Liver (tissue), 9 donors: ENCODE measurements around the gene EMP1. TPM values are rescaled to one million over a fixed set of nuclear protein-coding genes. Genes with fewer than 3 reads are reported as not detected.

ENCODE experiments used
- DNase-seq: peaks from one replicate; pipeline ENCODE4 v3.0.0-alpha.2; 2017; ENCODE audit warnings: low spot score
- H3K27ac ChIP-seq, 2 donors: one replicate each; pipeline ENCODE4 v1.7.0; 2013; ENCODE audit warnings: inconsistent platforms in 2 of 2, low read length in 2 of 2, control low read depth in 1 of 2, low read depth in 1 of 2, mild to moderate bottlenecking in 1 of 2
- H3K27me3 ChIP-seq, 4 donors: one replicate each; pipeline versions ENCODE4 v1.6.1 to v1.7.0; 2013; ENCODE audit warnings: low read length in 3 of 4, inconsistent platforms in 1 of 4, mild to moderate bottlenecking in 1 of 4, moderate library complexity in 1 of 4; ENCODE audit not compliant: control insufficient read depth in 4 of 4, insufficient read depth in 4 of 4
- H3K36me3 ChIP-seq, 4 donors: one replicate each; pipeline versions ENCODE4 v1.6.1 to v1.7.0; 2013; ENCODE audit warnings: low read length in 3 of 4, mild to moderate bottlenecking in 3 of 4, low read depth in 1 of 4, moderate library complexity in 1 of 4; ENCODE audit not compliant: control insufficient read depth in 4 of 4, insufficient read depth in 3 of 4
- H3K4me1 ChIP-seq, 4 donors: one replicate each; pipeline versions ENCODE4 v1.6.1 to v1.7.0; 2013; ENCODE audit warnings: low read length in 3 of 4, mild to moderate bottlenecking in 3 of 4, moderate library complexity in 1 of 4; ENCODE audit not compliant: control insufficient read depth in 4 of 4, insufficient read depth in 4 of 4
- H3K4me3 ChIP-seq, 3 donors: one replicate each; pipeline versions ENCODE4 v1.6.1 to v1.7.0; 2013; ENCODE audit warnings: low read length in 3 of 3, control low read depth in 1 of 3, low read depth in 1 of 3, mild to moderate bottlenecking in 1 of 3
- H3K9ac ChIP-seq, 2 donors: one replicate each; pipeline ENCODE4 v1.7.0; 2013; ENCODE audit warnings: low read length in 2 of 2, mild to moderate bottlenecking in 2 of 2, moderate library complexity in 2 of 2, control low read depth in 1 of 2, low read depth in 1 of 2
- H3K9me3 ChIP-seq, 4 donors: one replicate each; pipeline versions ENCODE4 v1.6.1 to v1.7.0; 2013; ENCODE audit warnings: low read length in 3 of 4; ENCODE audit not compliant: control insufficient read depth in 4 of 4
- EGR1 ChIP-seq, 2 donors: IDR thresholded peaks; 2 replicates each; pipeline ENCODE4 v1.6.1; 2016 to 2018; ENCODE audit warnings: antibody characterized with exemption in 2 of 2, low read depth in 2 of 2
- FOXA2 ChIP-seq: IDR thresholded peaks from 2 replicates; pipeline ENCODE4 v1.6.1; 2016; ENCODE audit warnings: antibody characterized with exemption
- GABPA ChIP-seq, 2 donors: IDR thresholded peaks in 1 of 2; conservative IDR thresholded peaks in 1 of 2; 2 replicates each; pipeline ENCODE4 v1.6.1; 2016; ENCODE audit warnings: antibody characterized with exemption in 2 of 2, mild to moderate bottlenecking in 1 of 2, moderate library complexity in 1 of 2
- HNF4A ChIP-seq, 2 donors: conservative IDR thresholded peaks; 2 replicates each; pipeline ENCODE4 v1.6.1; 2016; ENCODE audit warnings: antibody characterized with exemption in 2 of 2, mild to moderate bottlenecking in 2 of 2
- HNF4G ChIP-seq: IDR thresholded peaks from 2 replicates; pipeline ENCODE4 v1.6.1; 2016; ENCODE audit warnings: antibody characterized with exemption
- JUND ChIP-seq, 2 donors: IDR thresholded peaks; 2 replicates each; pipeline ENCODE4 v1.6.1; 2016; ENCODE audit warnings: antibody characterized with exemption in 2 of 2
- NR2F2 ChIP-seq: IDR thresholded peaks from 2 replicates; pipeline ENCODE4 v1.6.1; 2016; ENCODE audit warnings: antibody characterized with exemption
- RAD21 ChIP-seq, 2 donors: IDR thresholded peaks; 2 replicates each; pipeline ENCODE4 v1.6.1; 2016; ENCODE audit warnings: antibody characterized with exemption in 2 of 2, mild to moderate bottlenecking in 2 of 2
- REST ChIP-seq: IDR thresholded peaks from 2 replicates; pipeline ENCODE4 v1.6.1; 2016; ENCODE audit warnings: antibody characterized with exemption, mild to moderate bottlenecking
- SP1 ChIP-seq: IDR thresholded peaks from 2 replicates; pipeline ENCODE4 v1.6.1; 2018; ENCODE audit warnings: antibody characterized with exemption, mild to moderate bottlenecking
- TAF1 ChIP-seq: conservative IDR thresholded peaks from 2 replicates; pipeline ENCODE4 v1.6.1; 2016; ENCODE audit warnings: antibody characterized with exemption, mild to moderate bottlenecking
- YY1 ChIP-seq: IDR thresholded peaks from 2 replicates; pipeline ENCODE4 v1.6.1; 2016; ENCODE audit warnings: antibody characterized with exemption, mild to moderate bottlenecking
- ZBTB33 ChIP-seq: IDR thresholded peaks from 2 replicates; pipeline ENCODE4 v1.6.1; 2016; ENCODE audit warnings: antibody characterized with exemption
- WGBS: extraction: QIAGEN DNeasy Blood & Tissue Kit; methylation state at CpG from one replicate; pipeline ENCODE4 v1.1.7; 2013; 5-methylcytosine and 5-hydroxymethylcytosine counted together
- polyA plus RNA-seq, 2 donors: library from polyadenylated mRNA; stranded (reverse) in 1 of 2; unstranded in 1 of 2; fragments of 200-250 nt in 1 of 2; fragments of >200 nt in 1 of 2; fragmentation: Nextera tagmentation in 1 of 2; extraction: Ambion mirVana in 1 of 2; gene quantifications; one replicate each; pipeline versions ENCODE4 v1.2.1 to v1.2.3, GENCODE V29; 2013 to 2015
- total RNA-seq, 2 donors: library from RNA; depleted of rRNA; stranded (reverse); fragments of >200 nt; gene quantifications; one replicate each; pipeline ENCODE4 v1.2.3, GENCODE V29; 2014
- TF ChIP-seq, protein P1 (sequence below): fragments of 150-350 bp; IDR thresholded peaks from 2 replicates; pipeline ENCODE4 v1.5.1; 2017; ENCODE audit warnings: improper control_type of control experiment, low read depth, low read length; ENCODE audit not compliant: missing input control
- TF ChIP-seq, protein P2 (sequence below): IDR thresholded peaks from 2 replicates; pipeline ENCODE4 v1.6.1; 2016; ENCODE audit warnings: antibody characterized with exemption
- TF ChIP-seq, protein P3 (sequence below): IDR thresholded peaks from 2 replicates; pipeline ENCODE4 v1.6.1; 2016; ENCODE audit warnings: antibody characterized with exemption
- donor health status: healthy.
- donor health status: healthy.
- donor health status: healthy.
- donor health status: healthy.
- donor health status: healthy.

EMP1 gene
- total and polyA plus RNA-seq, 4 donors: 1.6 to 5.6 (median 3.6) TPM

GRCh38 chr12:13208533-13209435 lies 12.3 kb downstream of the EMP1 start:
- Histone ChIP-seq H3K4me1 (peaks cover 0 to 4% (median 0%) of the 10 kb centered on the region in 4 donors), H3K9me3 (no peaks in the 10 kb centered on the region), H3K4me3 (no peak overlapping the region), H3K36me3 (no peaks in the 10 kb centered on the region), H3K27me3 (peaks cover 0 to 2% (median 0%) of the 10 kb centered on the region in 4 donors), H3K27ac (no peak overlapping the region), H3K9ac (no peak overlapping the region)
- TF ChIP-seq RAD21 (IDR thresholded peaks at IDR 0.05) (peak; percentile 75 to 76), HNF4G (no peak)
- TF ChIP-seq, protein P1, sequence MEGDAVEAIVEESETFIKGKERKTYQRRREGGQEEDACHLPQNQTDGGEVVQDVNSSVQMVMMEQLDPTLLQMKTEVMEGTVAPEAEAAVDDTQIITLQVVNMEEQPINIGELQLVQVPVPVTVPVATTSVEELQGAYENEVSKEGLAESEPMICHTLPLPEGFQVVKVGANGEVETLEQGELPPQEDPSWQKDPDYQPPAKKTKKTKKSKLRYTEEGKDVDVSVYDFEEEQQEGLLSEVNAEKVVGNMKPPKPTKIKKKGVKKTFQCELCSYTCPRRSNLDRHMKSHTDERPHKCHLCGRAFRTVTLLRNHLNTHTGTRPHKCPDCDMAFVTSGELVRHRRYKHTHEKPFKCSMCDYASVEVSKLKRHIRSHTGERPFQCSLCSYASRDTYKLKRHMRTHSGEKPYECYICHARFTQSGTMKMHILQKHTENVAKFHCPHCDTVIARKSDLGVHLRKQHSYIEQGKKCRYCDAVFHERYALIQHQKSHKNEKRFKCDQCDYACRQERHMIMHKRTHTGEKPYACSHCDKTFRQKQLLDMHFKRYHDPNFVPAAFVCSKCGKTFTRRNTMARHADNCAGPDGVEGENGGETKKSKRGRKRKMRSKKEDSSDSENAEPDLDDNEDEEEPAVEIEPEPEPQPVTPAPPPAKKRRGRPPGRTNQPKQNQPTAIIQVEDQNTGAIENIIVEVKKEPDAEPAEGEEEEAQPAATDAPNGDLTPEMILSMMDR: peak; percentile 42
- no peak for DNase-seq
- WGBS: 67% methylated on average over 9 of the region's 9 CpGs

GRCh38 chr12:13209436-13210235 lies 13.1 kb downstream of the EMP1 start:
- H3K27ac ChIP-seq: no peak overlapping the region
- 67% methylated on average over 7 of the region's 7 CpGs for WGBS
- H3K9ac ChIP-seq: no peak overlapping the region
- peaks cover 0 to 4% (median 0%) of the 10 kb centered on the region in 4 donors for H3K4me1 ChIP-seq
- peaks cover 0 to 2% (median 0%) of the 10 kb centered on the region in 4 donors for H3K27me3 ChIP-seq
- no peak for DNase-seq
- no peaks in the 10 kb centered on the region for H3K9me3 ChIP-seq
- H3K4me3 ChIP-seq: no peak overlapping the region
- TF ChIP-seq ZBTB33: no peak
- TF ChIP-seq, protein P1: no peak
- TF ChIP-seq NR2F2: no peak
- TF ChIP-seq, protein P2, sequence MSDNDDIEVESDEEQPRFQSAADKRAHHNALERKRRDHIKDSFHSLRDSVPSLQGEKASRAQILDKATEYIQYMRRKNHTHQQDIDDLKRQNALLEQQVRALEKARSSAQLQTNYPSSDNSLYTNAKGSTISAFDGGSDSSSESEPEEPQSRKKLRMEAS: no peak
- TF ChIP-seq RAD21 (IDR thresholded peaks at IDR 0.05): no peak
- no peak for TF ChIP-seq EGR1 (IDR thresholded peaks at IDR 0.05; ENCODE audit: low read depth in 2 of 2)
- no peak for TF ChIP-seq HNF4A (conservative IDR thresholded peaks at IDR 0.05)
- TF ChIP-seq REST: no peak
- TF ChIP-seq TAF1: no peak
- TF ChIP-seq YY1: no peak
- TF ChIP-seq SP1: no peak
- no peak for TF ChIP-seq FOXA2
- TF ChIP-seq, protein P3, sequence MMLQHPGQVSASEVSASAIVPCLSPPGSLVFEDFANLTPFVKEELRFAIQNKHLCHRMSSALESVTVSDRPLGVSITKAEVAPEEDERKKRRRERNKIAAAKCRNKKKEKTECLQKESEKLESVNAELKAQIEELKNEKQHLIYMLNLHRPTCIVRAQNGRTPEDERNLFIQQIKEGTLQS: no peak
- no peak for TF ChIP-seq JUND (IDR thresholded peaks at IDR 0.05)
- TF ChIP-seq GABPA (IDR thresholded peaks at IDR 0.05 in 1 of 2, conservative IDR thresholded peaks at IDR 0.05 in 1 of 2): no peak
- H3K36me3 ChIP-seq: no peaks in the 10 kb centered on the region
